Caco-2 (cell line): ENCODE data around the gene MORN1. TPM values are rescaled to one million over a fixed set of nuclear protein-coding genes. Genes with fewer than 3 reads are reported as not detected.
"Not testable (repeated sequence)": the region's sequence is repeated elsewhere in the genome, so short reads cannot be mapped to it uniquely, and the experiment has no call there.

ENCODE experiments used
- Bru-seq: library from RNA; stranded (reverse); fragments of 400-500 nt; gene quantifications from one replicate; lab custom pipeline; 2021; lab: Mats Ljungman, UMichigan
- BruChase-seq, 2 experiments: library from RNA; stranded (reverse); fragments of 400-500 nt; gene quantifications; one replicate each; lab custom pipeline; 2021; lab: Mats Ljungman, UMichigan
- BruUV-seq: library from RNA; stranded (reverse); fragments of 400-500 nt; replicated peaks from 2 replicates; lab custom pipeline; 2021; lab: Mats Ljungman, UMichigan
- CTCF ChIA-PET: fragments of 300-600 bp; sonication (Branson Sonifier 250); formaldehyde crosslinking; loops from one replicate; lab custom pipeline; 2022; ENCODE audit warnings: antibody characterized with exemption; lab: Charles Lee
- POLR2A ChIA-PET: fragments of 300-600 bp; sonication (Branson Sonifier 250); formaldehyde crosslinking; loops from one replicate; lab custom pipeline; 2022; ENCODE audit warnings: antibody characterized with exemption; lab: Charles Lee
- DNase-seq, 2 experiments: peaks; one replicate each; pipeline versions ENCODE4 v3.0.0 to v3.0.0-alpha.2; 2020 to 2022
- H3K27me3 ChIP-seq: replicated peaks from 2 replicates; pipeline ENCODE4 v1.6.0; 2011; ENCODE audit warnings: low read length; ENCODE audit not compliant: control insufficient read depth, insufficient read depth
- H3K36me3 ChIP-seq: 2 replicates; pipeline ENCODE4 v1.5.1; 2011; ENCODE audit warnings: low read length; ENCODE audit not compliant: control insufficient read depth, insufficient read depth
- H3K4me1 ChIP-seq: fragments of 250-450 bp; sonication (Bioruptor Pico); 2 replicates; pipeline ENCODE4 v1.5.1; 2020; ENCODE audit warnings: mild to moderate bottlenecking
- H3K4me3 ChIP-seq: 2 replicates; pipeline ENCODE4 v1.5.1; 2011; ENCODE audit warnings: low read depth, mild to moderate bottlenecking, control low read depth, low read length
- H3K9me3 ChIP-seq: fragments of 250-450 bp; sonication (Bioruptor Pico); 2 replicates; pipeline ENCODE4 v1.5.1; 2020; ENCODE audit warnings: mild to moderate bottlenecking, moderate library complexity
- H3K27ac Mint-ChIP-seq: one replicate; pipeline ENCODE4 v1.8.0; 2022; ENCODE audit warnings: mixed read lengths; ENCODE audit not compliant: unreplicated experiment
- H3K27me3 Mint-ChIP-seq: one replicate; pipeline ENCODE4 v1.8.0; 2022; ENCODE audit warnings: mixed read lengths; ENCODE audit not compliant: insufficient read depth, unreplicated experiment
- H3K36me3 Mint-ChIP-seq: one replicate; pipeline ENCODE4 v1.8.0; 2022; ENCODE audit warnings: mild to moderate bottlenecking, mixed read lengths; ENCODE audit not compliant: insufficient read depth, unreplicated experiment
- H3K4me1 Mint-ChIP-seq: one replicate; pipeline ENCODE4 v1.8.0; 2022; ENCODE audit warnings: low read depth, mixed read lengths; ENCODE audit not compliant: unreplicated experiment
- H3K4me3 Mint-ChIP-seq: one replicate; pipeline ENCODE4 v1.8.0; 2022; ENCODE audit warnings: mild to moderate bottlenecking, moderate library complexity, mixed read lengths; ENCODE audit not compliant: unreplicated experiment
- H3K9me3 Mint-ChIP-seq: one replicate; pipeline ENCODE4 v1.8.0; 2022; ENCODE audit warnings: mixed read lengths; ENCODE audit not compliant: unreplicated experiment
- CTCF ChIP-seq, 2 experiments: fragments of 200-600 bp in 1 of 2; IDR thresholded peaks; 1 replicate in 1 of 2; 2 replicates in 1 of 2; pipeline versions ENCODE4 v1.5.1 to v1.8.0; 2011 to 2022; ENCODE audit warnings: antibody characterized with exemption in 1 of 2, control low read depth in 1 of 2, inconsistent platforms in 1 of 2, low read depth in 1 of 2, low read length in 1 of 2, mild to moderate bottlenecking in 1 of 2, moderate library complexity in 1 of 2; ENCODE audit not compliant: insufficient read depth in 1 of 2, severe bottlenecking in 1 of 2, unreplicated experiment in 1 of 2
- intact Hi-C: fragments of 100-400 bp; cut with micrococcal nuclease; formaldehyde crosslinking; loops from one replicate; pipeline ENCODE4 v1.10.0; 2022; ENCODE audit not compliant: unreplicated experiment
- long read RNA-seq: library from polyadenylated mRNA; stranded (forward); transcript quantifications from one replicate; pipeline ENCODE4 v2.0.0, GENCODE V29; 2022
- total RNA-seq: library from RNA; stranded (reverse); gene quantifications from 2 replicates; pipeline ENCODE4 v1.2.3, GENCODE V29; 2022

Gene MORN1
- total RNA-seq (8.6 and 9.1 TPM in 2 replicates), Bru-seq, nascent RNA (percentile 44 among the genes with signal in this experiment), BruChase-seq, experiment 1, labeled RNA remaining after a 2-hour chase (percentile 46 among the genes with signal in this experiment), BruChase-seq, experiment 2, labeled RNA remaining after a 6-hour chase (percentile 52 among the genes with signal in this experiment)
- long read RNA-seq, partial matches to known transcripts = 3 of 5 reads
- long read RNA-seq, other reads (novel, unspliced or antisense) = 2 of 5 reads

GRCh38 chr1:2391041-2391930 lies at the start of gene MORN1, which contains the start of gene RER1:
Gene MORN1 (minus strand): TSS chr1:2391554. CDS start chr1:2391533, 21 bp downstream.
Gene RER1 (plus strand): TSS chr1:2391841. CDS start chr1:2395791, 3,950 bp downstream.
- peaks cover 33% of the 10 kb centered on the region for H3K36me3 Mint-ChIP-seq
- BruUV-seq = no TSS peak
- intact Hi-C loops = no loop called here
- peaks cover 10% of the 10 kb centered on the region for H3K4me1 Mint-ChIP-seq
- H3K27me3 Mint-ChIP-seq = no peaks in the 10 kb centered on the region
- Histone ChIP-seq H3K4me3 (peak within 1 kb of the TSS; percentile 93), H3K27me3 (no peaks in the 10 kb centered on the region), H3K9me3 (no peaks in the 10 kb centered on the region), H3K36me3 (no peaks in the 10 kb centered on the region; the same call in 1 of the 2 replicates), H3K4me1 (peaks cover 11% of the 10 kb centered on the region; the same call in 1 of the 2 replicates)
- CTCF ChIA-PET = interaction anchor here (0.7 to 1.1 kb wide), 4 partner anchors 10 to 196 kb away, joined by 3 to 12 read pairs (median 4); partner anchors contain the start of gene FAAP20
- H3K9me3 Mint-ChIP-seq = no peaks in the 10 kb centered on the region
- peak within 1 kb of the TSS; percentile 77 for H3K4me3 Mint-ChIP-seq
- DNase-seq = peak; percentile 96 to 97
- H3K27ac Mint-ChIP-seq = peak within 1 kb of the TSS; percentile 79
- POLR2A ChIA-PET = interaction anchor here (0.5 to 1.1 kb wide), 6 partner anchors 9 to 196 kb away, joined by 3 to 12 read pairs (median 6); partner anchors contain the start of genes FAAP20 and PEX10
- no peak for TF ChIP-seq CTCF (IDR thresholded peaks at IDR 0.05; ENCODE audit: insufficient read depth in 1 of 2, low read depth in 1 of 2, low read length in 1 of 2, severe bottlenecking in 1 of 2, unreplicated experiment in 1 of 2)

- CTCF ChIA-PET, H3K9me3 Mint-ChIP-seq, H3K4me1 Mint-ChIP-seq, H3K4me1 ChIP-seq, BruUV-seq, H3K4me3 Mint-ChIP-seq, H3K4me3 ChIP-seq, H3K36me3 ChIP-seq, DNase-seq, H3K27me3 ChIP-seq, H3K36me3 Mint-ChIP-seq, H3K9me3 ChIP-seq, H3K27ac Mint-ChIP-seq, POLR2A ChIA-PET, intact Hi-C loops: not testable (repeated sequence)
- peaks cover 15% of the 10 kb centered on the region for H3K27me3 Mint-ChIP-seq
Observed at GRCh38 chr1:2440346-2440745, 49.0 kb upstream of the MORN1 start.

GRCh38 chr1:2439369-2439768 lies 48.0 kb upstream of the MORN1 start:
- BruUV-seq = no TSS peak
- POLR2A ChIA-PET = no interaction called here
- Mint-ChIP-seq H3K9me3 (no peaks in the 10 kb centered on the region), H3K4me1 (no peaks in the 10 kb centered on the region), H3K36me3 (no peaks in the 10 kb centered on the region), H3K4me3 (no peak overlapping the region), H3K27me3 (peaks cover 12% of the 10 kb centered on the region), H3K27ac (no peak overlapping the region)
- Histone ChIP-seq H3K36me3 (no peaks in the 10 kb centered on the region), H3K4me3 (no peak overlapping the region), H3K27me3 (peaks cover 3% of the 10 kb centered on the region; the same call in 1 of the 2 replicates), H3K4me1 (no peaks in the 10 kb centered on the region), H3K9me3 (no peaks in the 10 kb centered on the region)
- no peak for TF ChIP-seq CTCF (IDR thresholded peaks at IDR 0.05; ENCODE audit: insufficient read depth in 1 of 2, low read depth in 1 of 2, low read length in 1 of 2, severe bottlenecking in 1 of 2, unreplicated experiment in 1 of 2)
- CTCF ChIA-PET = no interaction called here
- no peak for DNase-seq
- intact Hi-C loops = no loop called here
